ENCODE results near the gene NDRG4.

DNA sequence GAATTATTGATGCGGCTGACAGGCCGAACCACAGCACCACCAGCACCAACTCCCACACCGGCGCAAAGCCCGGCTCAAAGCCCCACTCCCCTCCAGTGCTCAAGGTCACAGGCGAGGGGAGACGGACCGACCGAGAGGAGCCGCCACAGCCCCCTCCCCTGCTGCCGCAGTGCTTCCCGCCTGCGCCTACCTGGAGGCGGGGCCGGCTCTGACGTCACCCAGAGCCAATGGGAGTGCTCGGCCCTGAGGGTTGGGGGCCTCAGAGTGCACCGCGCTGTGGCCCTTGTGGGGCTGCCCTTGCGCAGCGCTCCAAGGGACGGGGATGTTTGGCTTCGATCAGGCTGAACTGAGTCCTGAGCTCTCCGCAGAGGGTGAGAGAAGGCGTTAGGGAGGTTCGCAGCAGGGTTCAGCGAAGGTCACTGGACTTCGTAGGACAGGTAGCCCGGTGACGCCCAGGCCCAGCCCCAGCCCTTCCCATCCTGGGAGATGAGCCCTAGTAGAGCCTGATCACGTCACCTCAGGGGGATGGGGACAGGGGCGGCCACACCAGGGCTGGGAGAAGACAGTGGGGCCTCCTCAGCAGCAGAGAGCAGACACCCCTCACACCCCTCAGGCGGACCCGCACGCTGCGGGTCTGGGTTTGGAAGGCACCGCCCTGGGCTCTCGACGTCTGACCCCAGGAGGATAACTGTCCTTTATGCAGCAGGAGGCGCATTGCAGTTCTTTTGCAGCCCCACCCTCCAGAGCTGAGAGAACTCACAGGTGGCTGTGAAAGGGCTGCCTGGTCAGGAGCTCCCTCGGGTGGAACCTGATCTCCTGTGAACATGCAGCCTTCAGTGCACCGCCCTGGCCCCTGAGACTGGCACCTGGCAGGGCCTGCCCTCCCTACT, 1.5 kb downstream of the NDRG4 start:
- TF ChIP-seq, protein P1, sequence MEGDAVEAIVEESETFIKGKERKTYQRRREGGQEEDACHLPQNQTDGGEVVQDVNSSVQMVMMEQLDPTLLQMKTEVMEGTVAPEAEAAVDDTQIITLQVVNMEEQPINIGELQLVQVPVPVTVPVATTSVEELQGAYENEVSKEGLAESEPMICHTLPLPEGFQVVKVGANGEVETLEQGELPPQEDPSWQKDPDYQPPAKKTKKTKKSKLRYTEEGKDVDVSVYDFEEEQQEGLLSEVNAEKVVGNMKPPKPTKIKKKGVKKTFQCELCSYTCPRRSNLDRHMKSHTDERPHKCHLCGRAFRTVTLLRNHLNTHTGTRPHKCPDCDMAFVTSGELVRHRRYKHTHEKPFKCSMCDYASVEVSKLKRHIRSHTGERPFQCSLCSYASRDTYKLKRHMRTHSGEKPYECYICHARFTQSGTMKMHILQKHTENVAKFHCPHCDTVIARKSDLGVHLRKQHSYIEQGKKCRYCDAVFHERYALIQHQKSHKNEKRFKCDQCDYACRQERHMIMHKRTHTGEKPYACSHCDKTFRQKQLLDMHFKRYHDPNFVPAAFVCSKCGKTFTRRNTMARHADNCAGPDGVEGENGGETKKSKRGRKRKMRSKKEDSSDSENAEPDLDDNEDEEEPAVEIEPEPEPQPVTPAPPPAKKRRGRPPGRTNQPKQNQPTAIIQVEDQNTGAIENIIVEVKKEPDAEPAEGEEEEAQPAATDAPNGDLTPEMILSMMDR (IDR thresholded peaks at IDR 0.05): no peak
- TF ChIP-seq EP300 (IDR thresholded peaks at IDR 0.05): no peak
- no peak for TF ChIP-seq POLR2A (IDR thresholded peaks at IDR 0.05)
- TF ChIP-seq POLR2AphosphoS5 (IDR thresholded peaks at IDR 0.05): no peak

All from stomach (tissue), 4 donors.